ENCODE data around the gene TMEM187. TPM values are rescaled to one million over a fixed set of nuclear protein-coding genes. Genes with fewer than 3 reads are reported as not detected.

The TMEM187 gene
- total RNA-seq, 1 donor: 6.9 TPM

- Histone ChIP-seq H3K27me3 (ENCODE audit: insufficient read depth, low read length) (peaks cover 3% of the 10 kb centered on the region), H3K36me3 (ENCODE audit: insufficient read depth, low read length) (peaks cover 22% of the 10 kb centered on the region), H3K27ac (ENCODE audit: low read depth, low read length) (no peak overlapping the region), H3K79me2 (ENCODE audit: insufficient read depth, low read length) (peaks cover 5% of the 10 kb centered on the region), H2AFZ (ENCODE audit: low read length) (no peak overlapping the region), H3K4me3 (ENCODE audit: insufficient read depth, low read length) (no peak overlapping the region), H3K9me3 (ENCODE audit: low read depth, low read length) (no peaks in the 10 kb centered on the region), H4K20me1 (ENCODE audit: insufficient read depth, low read length) (no peaks in the 10 kb centered on the region), H3K4me2 (ENCODE audit: insufficient read depth, low read length) (no peak overlapping the region), H3K4me1 (ENCODE audit: insufficient read depth, low read length) (no peaks in the 10 kb centered on the region)
- peak; percentile 45 for DNase-seq (ENCODE audit: insufficient read length, low spot score, missing footprints)
- no peak for TF ChIP-seq CTCF (IDR thresholded peaks at IDR 0.05; ENCODE audit: extremely low read depth, low read depth, low read length)
Observed at GRCh38 chrX:154027022-154027402, 54.5 kb downstream of the TMEM187 start.

- H3K79me2 ChIP-seq (ENCODE audit: insufficient read depth, low read length): peaks cover 13% of the 10 kb centered on the region
- no peak overlapping the region for H3K27ac ChIP-seq (ENCODE audit: low read depth, low read length)
- peaks cover 3% of the 10 kb centered on the region for H3K27me3 ChIP-seq (ENCODE audit: insufficient read depth, low read length)
- TF ChIP-seq CTCF (IDR thresholded peaks at IDR 0.05; ENCODE audit: extremely low read depth, low read depth, low read length): no peak
- H3K4me2 ChIP-seq (ENCODE audit: insufficient read depth, low read length): no peak overlapping the region
- no peak overlapping the region for H3K4me3 ChIP-seq (ENCODE audit: insufficient read depth, low read length)
- H3K4me1 ChIP-seq (ENCODE audit: insufficient read depth, low read length): no peaks in the 10 kb centered on the region
- H4K20me1 ChIP-seq (ENCODE audit: insufficient read depth, low read length): peaks cover 5% of the 10 kb centered on the region
- no peaks in the 10 kb centered on the region for H3K9me3 ChIP-seq (ENCODE audit: low read depth, low read length)
- H3K36me3 ChIP-seq (ENCODE audit: insufficient read depth, low read length): peaks cover 22% of the 10 kb centered on the region
- peak; percentile 77 for DNase-seq (ENCODE audit: insufficient read length, low spot score, missing footprints)
- H2AFZ ChIP-seq (ENCODE audit: low read length): no peak overlapping the region
Observed at GRCh38 chrX:154027986-154028385, 55.4 kb downstream of the TMEM187 start.

- no peaks in the 10 kb centered on the region for H3K9me3 ChIP-seq (ENCODE audit: low read depth, low read length)
- H2AFZ ChIP-seq (ENCODE audit: low read length): no peak overlapping the region
- H3K4me1 ChIP-seq (ENCODE audit: insufficient read depth, low read length): no peaks in the 10 kb centered on the region
- peaks cover 20% of the 10 kb centered on the region for H3K79me2 ChIP-seq (ENCODE audit: insufficient read depth, low read length)
- H3K4me2 ChIP-seq (ENCODE audit: insufficient read depth, low read length): no peak overlapping the region
- H3K36me3 ChIP-seq (ENCODE audit: insufficient read depth, low read length): peaks cover 22% of the 10 kb centered on the region
- TF ChIP-seq CTCF (IDR thresholded peaks at IDR 0.05; ENCODE audit: extremely low read depth, low read depth, low read length): no peak
- no peak overlapping the region for H3K4me3 ChIP-seq (ENCODE audit: insufficient read depth, low read length)
- peak; percentile 34 for DNase-seq (ENCODE audit: insufficient read length, low spot score, missing footprints)
- peaks cover 3% of the 10 kb centered on the region for H3K27me3 ChIP-seq (ENCODE audit: insufficient read depth, low read length)
- no peak overlapping the region for H3K27ac ChIP-seq (ENCODE audit: low read depth, low read length)
- H4K20me1 ChIP-seq (ENCODE audit: insufficient read depth, low read length): peaks cover 7% of the 10 kb centered on the region
Observed at GRCh38 chrX:154028502-154029184, 56.1 kb downstream of the TMEM187 start.

- peak; percentile 35 for DNase-seq (ENCODE audit: insufficient read length, low spot score, missing footprints)
- Histone ChIP-seq H3K36me3 (ENCODE audit: insufficient read depth, low read length) (peaks cover 22% of the 10 kb centered on the region), H3K27ac (ENCODE audit: low read depth, low read length) (no peak overlapping the region), H3K4me1 (ENCODE audit: insufficient read depth, low read length) (no peaks in the 10 kb centered on the region), H4K20me1 (ENCODE audit: insufficient read depth, low read length) (peaks cover 15% of the 10 kb centered on the region), H3K4me2 (ENCODE audit: insufficient read depth, low read length) (no peak overlapping the region), H3K27me3 (ENCODE audit: insufficient read depth, low read length) (no peaks in the 10 kb centered on the region), H3K4me3 (ENCODE audit: insufficient read depth, low read length) (no peak overlapping the region), H3K9me3 (ENCODE audit: low read depth, low read length) (no peaks in the 10 kb centered on the region), H2AFZ (ENCODE audit: low read length) (no peak overlapping the region), H3K79me2 (ENCODE audit: insufficient read depth, low read length) (peaks cover 26% of the 10 kb centered on the region)
- no peak for TF ChIP-seq CTCF (IDR thresholded peaks at IDR 0.05; ENCODE audit: extremely low read depth, low read depth, low read length)
Observed at GRCh38 chrX:154029439-154029838, 56.9 kb downstream of the TMEM187 start.

Measured in osteoblast (primary cell).